ENCODE data around the gene LY6G5C. TPM values are rescaled to one million over a fixed set of nuclear protein-coding genes. Genes with fewer than 3 reads are reported as not detected.

Gene LY6G5C, protein sequence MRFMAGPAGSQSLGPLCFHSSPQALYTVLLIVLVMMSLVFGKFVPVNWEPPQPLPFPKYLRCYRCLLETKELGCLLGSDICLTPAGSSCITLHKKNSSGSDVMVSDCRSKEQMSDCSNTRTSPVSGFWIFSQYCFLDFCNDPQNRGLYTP
- total RNA-seq: 0.66 and 0.73 TPM in 2 replicates

DNA sequence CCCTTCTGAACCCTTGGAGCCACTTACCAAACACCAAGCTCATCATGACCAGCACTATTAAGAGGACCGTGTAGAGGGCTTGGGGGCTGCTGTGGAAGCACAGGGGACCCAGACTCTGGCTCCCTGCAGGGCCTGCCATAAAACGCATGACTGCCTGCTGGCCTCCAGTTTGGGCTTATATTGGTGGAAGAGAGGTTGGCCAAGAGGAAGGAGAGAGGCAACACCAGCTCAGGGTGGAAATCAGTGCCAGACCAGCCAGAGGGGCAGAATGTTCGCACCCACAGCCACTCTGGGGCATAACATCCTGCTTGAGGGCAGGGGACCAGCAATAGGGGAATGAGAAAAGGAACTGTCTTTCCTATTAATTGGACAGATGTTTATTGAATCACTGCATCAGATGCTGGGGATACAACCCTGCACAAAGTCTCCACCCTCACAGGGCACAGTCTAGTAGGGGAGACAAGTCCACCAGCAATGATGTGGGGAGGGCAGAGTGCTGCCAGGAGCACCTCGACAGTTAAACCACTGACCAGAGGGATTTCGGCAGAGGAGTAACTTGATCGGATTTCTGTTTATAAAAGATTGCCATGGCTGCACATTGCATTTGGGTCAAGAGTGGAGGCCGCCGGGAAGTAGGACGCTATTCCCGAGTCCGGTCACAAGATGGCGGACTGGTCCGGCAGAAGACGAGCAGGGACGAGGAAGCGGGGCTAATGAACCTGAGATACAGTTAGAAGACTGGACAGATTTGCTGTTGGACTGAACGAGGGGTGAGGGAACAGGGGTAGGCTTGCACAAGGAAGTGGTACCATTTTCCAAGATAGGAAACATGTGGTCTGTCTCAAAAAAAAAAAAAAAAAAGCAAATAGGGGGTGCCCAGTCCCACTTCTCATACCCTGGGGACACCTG lies at the start of gene LY6G5C:
Gene LY6G5C (minus strand): TSS at position 842 of the 909 bp plus-strand sequence. CDS start 694 bp downstream, at position 148.

DNA sequence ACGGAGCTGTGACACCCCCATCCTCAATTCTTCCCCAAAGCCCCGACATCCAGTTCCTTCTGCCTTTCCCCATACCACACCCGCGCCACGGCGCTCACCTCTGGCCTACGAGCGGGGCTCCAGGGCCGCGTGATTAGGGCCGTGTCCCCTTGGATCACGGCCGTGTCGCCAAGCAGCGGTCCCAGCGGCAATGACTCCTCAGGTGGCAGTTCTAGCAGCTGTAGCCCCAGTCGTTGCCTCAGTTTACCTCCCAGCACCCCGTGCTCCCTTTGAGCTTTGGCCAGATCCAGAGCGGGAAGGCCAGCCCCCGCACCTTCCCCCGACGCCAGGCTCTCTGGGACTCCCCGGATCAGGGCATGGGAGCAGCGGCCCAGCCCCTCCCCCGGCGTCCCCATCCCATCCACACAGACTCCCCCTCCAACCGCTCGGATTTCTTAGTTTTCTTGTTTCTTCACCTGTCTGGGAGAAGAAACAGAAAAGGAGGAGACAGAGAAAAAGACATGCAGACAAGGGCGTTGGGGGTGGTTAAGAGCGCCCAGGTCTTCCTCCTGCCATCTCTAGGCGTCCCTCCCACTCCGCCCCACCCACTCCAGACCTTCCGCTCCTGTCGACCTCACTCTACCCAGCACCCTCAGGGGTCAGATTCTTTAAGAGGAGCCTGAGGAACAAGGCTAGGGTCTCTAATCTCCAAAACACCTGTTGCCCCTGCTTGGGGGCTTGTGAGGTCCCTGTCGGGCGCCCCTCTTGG lies 48.1 kb upstream of the LY6G5C start, which contains the start of gene DDAH2:
Gene DDAH2 (minus strand): TSS at position 533 of the 748 bp plus-strand sequence. CDS start 138 bp downstream, at position 395.

DNA sequence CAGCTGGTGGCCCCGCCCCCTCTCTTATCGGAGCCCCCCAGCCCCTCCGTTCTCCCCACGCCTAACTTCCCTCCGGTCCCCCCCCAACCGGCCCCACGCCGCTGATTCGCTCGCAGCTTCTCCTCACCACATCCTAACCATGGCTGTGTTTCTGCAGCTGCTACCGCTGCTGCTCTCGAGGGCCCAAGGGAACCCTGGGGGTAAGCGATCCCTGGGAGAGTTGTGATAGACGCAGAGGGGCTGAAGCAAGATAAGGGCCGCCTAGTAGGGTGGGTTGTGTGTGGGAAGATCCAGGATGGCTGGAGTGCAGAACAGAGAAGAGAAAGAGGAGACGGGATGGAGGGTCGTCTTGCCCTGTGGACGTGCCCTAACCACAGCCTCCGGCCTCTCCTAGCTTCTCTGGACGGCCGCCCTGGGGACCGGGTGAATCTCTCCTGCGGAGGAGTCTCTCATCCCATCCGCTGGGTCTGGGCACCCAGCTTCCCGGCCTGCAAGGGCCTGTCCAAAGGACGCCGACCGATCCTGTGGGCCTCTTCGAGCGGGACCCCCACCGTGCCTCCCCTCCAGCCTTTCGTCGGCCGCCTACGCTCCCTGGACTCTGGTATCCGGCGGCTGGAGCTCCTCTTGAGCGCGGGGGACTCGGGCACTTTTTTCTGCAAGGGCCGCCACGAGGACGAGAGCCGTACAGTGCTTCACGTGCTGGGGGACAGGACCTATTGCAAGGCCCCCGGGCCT lies 42.5 kb upstream of the LY6G5C start, which contains the start of gene MPIG6B:
Gene MPIG6B (plus strand): TSS at position 129 of the 735 bp plus-strand sequence. CDS start 11 bp downstream, at position 140.

DNA sequence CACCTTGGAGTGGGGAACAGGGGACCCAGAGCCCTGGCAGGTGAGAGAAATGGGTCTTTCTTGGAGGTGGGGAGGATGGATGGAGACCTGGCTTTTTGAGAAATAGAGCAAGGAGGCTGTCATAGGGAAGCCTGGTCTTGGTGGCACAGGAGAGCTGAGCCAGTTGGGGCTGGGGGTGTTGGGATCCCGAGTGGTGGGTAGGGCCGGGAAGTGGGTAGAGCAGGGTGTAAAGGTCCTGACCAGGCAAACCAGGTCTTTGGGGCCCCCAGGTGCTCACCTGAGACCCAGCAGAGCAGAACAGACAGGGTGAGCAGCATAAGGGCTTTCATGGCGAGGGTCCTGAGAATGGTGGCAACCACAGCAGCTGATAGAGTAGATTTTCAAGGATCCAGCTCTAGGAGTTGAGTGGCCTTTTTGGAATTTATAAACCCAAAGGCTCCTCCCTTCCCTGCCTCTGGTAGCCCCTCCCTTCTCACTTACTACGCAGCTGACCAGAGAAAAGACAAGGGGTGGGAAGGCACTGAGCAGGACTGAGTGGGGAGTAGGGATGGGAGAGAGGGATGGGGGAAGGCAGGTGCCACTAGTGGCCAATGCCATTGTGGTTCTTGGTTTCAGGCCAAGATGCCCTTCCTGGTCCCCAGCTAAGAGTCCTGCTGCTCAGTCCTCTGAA lies 40.6 kb upstream of the LY6G5C start, which contains the start of gene LY6G6C:
Gene LY6G6C (minus strand): TSS at position 396 of the 670 bp plus-strand sequence. CDS start 67 bp downstream, at position 329.

DNA sequence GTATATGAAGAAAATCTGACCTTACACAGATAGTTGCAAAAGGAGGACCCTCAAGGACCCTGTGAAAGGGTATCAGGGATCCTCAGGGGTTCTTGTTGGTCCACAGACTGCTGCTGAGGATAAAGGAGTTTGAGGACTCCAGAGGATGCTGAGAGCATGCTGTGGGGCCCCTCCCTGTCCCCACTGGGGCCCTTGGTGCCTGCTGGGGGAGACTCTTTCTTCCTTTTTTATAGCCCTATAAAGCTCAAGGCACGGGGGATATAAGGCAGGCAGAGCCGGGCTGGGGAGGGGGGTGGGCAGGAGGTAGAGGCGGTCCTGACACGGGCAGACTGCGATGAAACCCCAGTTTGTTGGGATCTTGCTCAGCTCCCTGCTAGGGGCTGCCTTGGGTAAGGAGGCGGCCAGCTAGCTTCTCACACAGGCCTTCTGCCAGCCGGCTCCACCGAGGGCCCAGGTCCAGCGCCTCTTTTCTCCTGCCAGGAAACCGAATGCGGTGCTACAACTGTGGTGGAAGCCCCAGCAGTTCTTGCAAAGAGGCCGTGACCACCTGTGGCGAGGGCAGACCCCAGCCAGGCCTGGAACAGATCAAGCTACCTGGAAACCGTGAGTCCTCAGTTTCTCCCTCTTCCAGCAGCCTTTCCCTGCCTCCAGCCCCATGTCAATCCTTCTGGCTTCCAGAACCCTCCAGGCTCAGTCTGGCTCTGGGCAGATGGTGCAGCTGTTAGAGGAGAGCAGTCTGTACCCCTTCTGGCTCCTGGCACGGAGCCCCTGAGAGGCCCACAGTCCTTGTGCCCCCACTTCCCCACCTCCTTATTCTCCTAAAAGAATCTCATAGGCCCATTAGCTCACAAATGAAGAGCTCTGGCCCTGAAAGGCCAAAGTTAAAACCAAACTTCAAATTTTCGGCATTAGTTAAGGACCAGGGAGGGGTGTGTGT lies 34.4 kb upstream of the LY6G5C start, which contains the start of gene LY6G6D:
Gene LY6G6D (plus strand): TSS at position 327 of the 937 bp plus-strand sequence. CDS start 8 bp downstream, at position 335.

DNA sequence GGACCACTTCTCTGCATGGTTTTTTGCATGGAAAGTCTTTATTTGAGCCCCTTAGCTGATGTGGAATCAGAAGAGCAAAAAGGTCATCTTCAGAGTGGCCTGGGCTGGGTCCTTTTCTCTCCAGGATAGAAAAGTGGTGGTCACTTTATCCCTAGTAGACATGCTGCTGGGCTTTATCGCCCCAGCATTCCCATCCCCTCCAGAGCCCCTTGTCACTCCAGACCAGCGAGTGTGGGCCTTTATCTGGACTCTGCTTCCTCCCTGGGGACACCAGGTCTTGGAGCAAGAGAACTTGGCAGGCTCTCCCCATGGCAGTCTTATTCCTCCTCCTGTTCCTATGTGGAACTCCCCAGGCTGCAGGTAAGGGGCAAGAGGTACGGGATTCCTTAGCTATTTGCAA lies 25.7 kb upstream of the LY6G5C start, which contains the start of gene LY6G6F:
Gene LY6G6F (plus strand): TSS at position 268 of the 400 bp plus-strand sequence. CDS start 41 bp downstream, at position 309.

DNA sequence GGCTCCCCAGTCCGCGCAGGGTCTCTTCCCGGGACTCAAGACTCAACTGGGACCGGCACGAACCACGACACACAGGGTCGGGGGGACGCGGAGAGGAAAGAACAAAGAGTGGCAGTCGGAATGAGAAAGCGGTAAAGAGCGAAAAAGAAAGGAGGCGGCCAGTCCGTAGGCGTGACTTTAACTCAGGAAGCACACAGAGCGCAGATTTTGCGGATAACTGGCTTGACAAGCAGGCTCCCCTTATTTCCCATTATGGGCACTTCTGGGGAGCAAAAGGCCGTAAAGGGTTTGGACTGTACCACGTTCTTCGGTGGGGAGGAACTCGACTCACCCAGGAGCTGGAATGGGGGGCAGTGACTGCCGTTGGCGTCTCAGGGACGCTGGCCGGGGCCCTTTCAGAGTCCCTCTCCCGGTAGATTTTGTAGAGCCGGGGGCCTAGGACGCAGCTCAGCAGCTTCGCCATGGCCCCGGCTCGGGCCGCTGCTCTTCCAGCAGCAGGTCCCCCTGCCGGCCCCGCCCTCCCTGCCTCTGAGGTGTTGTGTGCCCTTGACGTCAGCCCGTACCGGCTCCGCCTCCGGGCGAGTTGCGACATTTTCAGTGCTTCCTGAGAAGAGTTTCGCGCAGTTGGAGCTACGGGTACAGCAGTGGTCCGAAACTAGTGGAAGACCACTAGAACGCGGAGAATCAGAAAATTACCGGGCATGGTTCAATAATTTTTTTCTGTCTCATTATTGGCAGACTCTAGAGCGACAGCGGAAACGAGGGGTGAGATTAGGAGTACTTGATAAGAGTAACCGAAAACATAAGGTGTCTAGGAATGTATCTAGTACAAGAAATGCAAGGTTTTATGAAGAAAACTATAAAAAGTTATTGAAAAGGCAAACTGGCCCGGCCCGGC lies 22.2 kb upstream of the LY6G5C start, which contains the start of gene ABHD16A:
Gene ABHD16A (minus strand): TSS at position 506 of the 898 bp plus-strand sequence. CDS start 43 bp downstream, at position 463.

DNA sequence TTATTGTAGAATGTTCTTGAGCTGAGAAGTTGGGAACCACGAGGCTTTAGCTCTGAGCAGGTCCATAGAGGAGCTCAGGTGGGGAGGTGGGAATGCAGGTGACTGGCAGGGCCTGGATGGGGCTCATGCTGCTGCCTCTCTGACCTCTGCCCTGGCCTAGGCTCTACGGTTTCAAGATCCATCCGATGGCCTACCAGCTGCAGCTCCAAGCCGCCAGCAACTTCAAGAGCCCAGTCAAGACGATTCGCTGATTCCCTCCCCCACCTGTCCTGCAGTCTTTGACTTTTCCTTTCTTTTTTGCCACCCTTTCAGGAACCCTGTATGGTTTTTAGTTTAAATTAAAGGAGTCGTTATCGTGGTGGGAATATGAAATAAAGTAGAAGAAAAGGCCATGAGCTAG lies 11.2 kb downstream of the LY6G5C start, which contains the start of gene LY6G5B:
Gene LY6G5B (plus strand): TSS at position 301 of the 400 bp plus-strand sequence. CDS start 975 bp downstream, outside the sequence.

DNA sequence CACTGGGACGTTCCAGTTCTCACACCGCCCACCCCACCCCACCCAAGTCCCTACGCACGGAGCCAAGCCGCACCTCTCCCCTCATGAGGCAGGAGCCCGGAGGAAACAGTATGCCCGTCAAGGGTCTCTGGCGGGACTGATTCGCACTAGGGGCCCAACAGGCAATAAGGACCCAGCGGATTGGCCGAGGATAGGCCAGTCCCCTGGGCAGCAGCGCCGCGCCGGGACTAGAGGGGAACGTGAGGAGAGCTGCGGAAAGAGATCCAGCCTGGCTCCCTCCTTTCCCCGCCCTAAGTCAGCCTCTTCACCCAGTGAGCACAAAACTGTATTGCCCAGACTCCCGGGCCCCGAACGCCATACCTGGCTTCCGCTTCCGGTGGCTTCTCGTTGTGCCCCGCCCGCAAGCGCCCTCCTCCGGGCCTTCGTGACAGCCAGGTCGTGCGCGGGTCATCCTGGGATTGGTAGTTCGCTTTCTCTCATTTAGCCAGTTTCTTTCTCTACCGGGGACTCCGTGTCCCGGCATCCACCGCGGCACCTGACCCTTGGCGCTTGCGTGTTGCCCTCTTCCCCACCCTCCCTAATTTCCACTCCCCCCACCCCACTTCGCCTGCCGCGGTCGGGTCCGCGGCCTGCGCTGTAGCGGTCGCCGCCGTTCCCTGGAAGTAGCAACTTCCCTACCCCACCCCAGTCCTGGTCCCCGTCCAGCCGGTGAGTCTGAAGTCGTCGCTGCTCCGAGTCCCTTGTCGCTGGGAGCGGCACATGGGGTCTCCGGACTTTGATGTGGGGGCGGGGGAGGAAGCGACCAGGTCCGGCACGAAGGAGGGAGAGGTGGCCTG lies 15.1 kb downstream of the LY6G5C start, which contains the start of gene CSNK2B:
Gene CSNK2B (plus strand): TSS at position 580 of the 836 bp plus-strand sequence. CDS start 752 bp downstream, outside the sequence.

DNA sequence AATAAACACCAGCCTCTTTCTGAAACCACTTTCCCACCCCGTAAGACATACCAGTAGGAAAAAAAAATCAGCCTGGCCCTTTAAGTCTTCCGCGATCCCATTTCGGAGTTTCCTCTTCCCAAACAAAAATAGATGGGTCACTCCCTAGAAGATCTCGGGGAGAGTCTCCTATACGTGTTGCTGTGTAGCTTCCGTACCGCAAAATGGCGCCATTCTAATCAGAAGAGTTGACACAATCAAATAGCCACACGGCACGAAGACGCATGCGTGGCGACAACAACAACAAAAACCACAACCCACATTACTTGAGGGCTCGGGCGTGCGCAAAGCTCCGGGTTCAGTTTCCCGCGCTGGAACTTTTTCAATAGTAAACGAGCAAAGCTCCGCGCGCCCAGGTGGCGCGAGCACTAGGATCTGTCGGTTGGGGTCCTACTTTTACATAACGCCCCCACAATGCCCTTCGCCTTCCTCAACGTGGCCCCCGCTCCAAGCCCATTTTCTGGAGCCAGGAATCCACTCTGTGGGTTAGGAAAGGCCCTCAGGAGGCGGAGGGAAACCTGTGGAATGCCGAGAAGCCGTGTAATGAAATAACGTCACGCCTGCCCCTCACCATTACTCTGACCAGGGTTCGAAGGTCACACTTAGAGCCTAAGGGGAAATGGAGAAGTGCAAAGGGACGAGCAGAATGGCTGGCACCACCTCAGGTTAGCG lies 15.9 kb downstream of the LY6G5C start, which contains the start of gene GPANK1:
Gene GPANK1 (minus strand): TSS at position 208 of the 711 bp plus-strand sequence. CDS start 519 bp downstream, outside the sequence.

DNA sequence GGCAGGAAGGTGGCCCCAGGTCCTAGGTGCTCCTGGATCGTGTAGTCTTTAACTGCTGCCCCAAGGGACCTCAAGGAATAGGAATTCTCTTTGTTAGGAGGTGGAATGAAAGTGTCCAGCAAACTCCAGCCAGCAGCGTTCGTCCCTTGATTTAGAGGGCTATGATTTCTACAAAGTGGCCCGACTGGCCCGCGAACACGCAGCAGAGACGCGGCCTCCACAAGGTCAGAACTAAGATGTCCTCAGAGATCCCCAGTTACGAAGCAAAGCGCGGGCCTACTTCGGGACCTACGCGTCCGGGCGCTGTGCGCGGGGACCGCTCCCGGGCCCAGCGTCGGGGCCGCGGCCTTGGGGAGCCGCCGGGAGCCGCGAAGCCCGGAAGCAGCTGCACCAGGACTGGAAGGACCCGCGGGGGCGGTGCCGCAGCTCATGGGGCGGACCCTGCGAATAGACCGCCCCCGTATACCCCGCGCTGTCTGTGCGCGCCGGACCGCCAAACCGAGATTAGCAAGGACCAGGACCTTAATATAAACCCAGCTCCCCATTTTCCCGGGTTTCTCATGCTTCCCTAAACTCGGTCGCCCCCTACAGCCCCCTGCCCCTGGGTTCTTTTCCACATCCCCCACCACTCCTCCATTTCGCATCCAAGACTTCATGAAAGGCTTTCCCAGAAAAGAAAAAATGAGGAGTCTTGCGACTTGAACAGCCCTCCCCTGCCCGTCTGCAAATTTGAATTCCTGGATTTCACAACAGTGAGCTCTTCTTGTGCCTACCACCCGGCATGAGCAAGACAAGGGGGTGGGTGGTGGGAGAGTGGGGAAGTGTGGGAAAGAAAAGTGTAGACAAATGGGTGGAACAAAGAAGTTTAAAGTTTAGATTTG lies 20.2 kb downstream of the LY6G5C start, which contains the start of gene C6orf47:
Gene C6orf47 (minus strand): TSS at position 398 of the 881 bp plus-strand sequence. CDS start 831 bp downstream, outside the sequence.

DNA sequence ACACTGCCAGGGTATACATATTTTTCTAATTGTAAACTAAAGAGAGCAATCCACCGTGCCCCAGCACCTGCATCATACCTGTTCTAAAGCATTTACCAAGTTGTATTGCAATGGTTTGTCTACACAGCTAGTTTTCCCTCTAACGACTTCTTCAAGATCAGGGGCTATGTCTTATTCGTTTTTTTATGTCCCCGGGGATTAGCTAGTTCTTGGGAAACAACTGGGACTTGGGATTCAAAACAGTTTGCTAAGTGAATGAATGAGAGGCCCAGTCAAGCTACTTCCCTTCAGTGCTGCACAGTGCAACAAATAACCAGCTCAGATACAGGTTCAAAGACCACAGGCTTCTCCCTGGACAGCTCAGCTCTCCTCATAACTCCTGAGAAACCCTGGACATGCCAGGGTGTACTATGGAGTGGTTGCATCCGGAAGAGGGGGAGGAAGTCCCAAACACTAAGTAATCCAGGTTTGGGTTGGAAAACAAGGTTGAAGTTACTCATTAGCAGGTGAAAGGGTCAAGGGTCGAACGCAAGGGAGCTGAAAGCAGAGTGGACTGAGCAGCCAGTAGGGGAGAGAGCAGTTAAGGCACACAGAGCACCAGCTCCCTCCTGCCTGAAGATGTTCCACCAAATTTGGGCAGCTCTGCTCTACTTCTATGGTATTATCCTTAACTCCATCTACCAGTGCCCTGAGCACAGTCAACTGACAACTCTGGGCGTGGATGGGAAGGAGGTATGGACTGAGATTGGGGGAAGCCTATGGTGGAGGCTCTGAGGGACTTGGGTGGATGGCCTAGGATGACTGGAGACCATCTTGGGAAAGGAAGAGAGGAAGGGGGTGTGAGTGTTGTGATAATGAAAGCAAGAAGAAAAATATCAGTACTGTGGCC lies 25.3 kb downstream of the LY6G5C start, which contains the start of gene APOM:
Gene APOM (plus strand): TSS at position 546 of the 889 bp plus-strand sequence. CDS start 73 bp downstream, at position 619.

Measured in smooth muscle cell of trachea (primary cell).